ENCODE results near the gene MAPK4. TPM values are rescaled to one million over a fixed set of nuclear protein-coding genes. Genes with fewer than 3 reads are reported as not detected.
"Not testable (repeated sequence)": the region's sequence is repeated elsewhere in the genome, so short reads cannot be mapped to it uniquely, and the experiment has no call there.

MAPK4 gene
- total RNA-seq, 1 donor: not detected

- no peak for DNase-seq (ENCODE audit: low read depth in 2 of 3, low spot score in 2 of 3)
These were observed 188.6 kb downstream of the MAPK4 start for GRCh38 chr18:50748243-50749229.

DNA sequence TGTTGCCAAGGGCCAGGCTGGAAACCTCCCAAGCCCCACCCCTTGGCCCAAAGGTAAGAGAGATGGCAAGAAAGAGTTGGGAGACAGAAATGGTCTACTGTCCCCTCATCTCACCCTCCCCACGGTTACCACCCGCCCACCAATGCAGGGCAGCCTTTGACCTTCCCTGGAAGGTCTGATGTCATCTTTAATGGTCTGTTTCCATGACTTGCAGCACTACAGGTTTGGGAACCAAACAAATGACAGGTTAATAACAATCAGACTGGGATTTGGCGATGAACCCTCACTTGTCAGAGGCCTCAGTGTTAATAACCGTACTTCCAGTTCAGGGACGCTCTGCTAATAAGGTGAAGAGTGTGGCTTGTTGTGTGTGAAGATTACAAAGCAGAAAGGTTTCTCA lies 189.5 kb downstream of the MAPK4 start:
- DNase-seq (ENCODE audit: low read depth in 2 of 3, low spot score in 2 of 3): no peak

- DNase-seq (ENCODE audit: low read depth in 2 of 3, low spot score in 2 of 3): no peak
These were observed 190.1 kb downstream of the MAPK4 start for GRCh38 chr18:50749945-50750344.

GRCh38 chr18:50750546-50750945 lies 190.7 kb downstream of the MAPK4 start:
- no peak for DNase-seq (ENCODE audit: low read depth in 2 of 3, low spot score in 2 of 3)

DNA sequence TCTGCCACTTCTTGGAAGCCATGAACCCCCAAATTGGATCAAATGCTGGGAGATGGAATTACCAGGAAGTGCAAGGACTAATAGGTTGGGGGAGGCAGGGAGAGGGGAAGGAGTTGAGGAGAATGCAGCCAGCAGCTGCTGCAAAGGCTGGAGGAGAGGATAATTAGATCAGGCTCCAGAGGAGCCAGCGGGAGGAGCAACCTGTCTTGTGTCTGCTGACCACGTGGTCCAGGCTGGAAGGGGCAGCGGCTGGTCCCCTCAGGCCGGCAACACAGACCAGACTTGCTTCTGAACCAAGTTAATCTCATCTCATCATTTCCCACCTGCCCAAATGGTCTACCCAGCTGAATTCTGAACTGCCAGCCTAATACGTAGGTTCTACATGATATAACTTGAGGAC lies 191.6 kb downstream of the MAPK4 start:
- no peak for DNase-seq (ENCODE audit: low read depth in 2 of 3, low spot score in 2 of 3)

DNA sequence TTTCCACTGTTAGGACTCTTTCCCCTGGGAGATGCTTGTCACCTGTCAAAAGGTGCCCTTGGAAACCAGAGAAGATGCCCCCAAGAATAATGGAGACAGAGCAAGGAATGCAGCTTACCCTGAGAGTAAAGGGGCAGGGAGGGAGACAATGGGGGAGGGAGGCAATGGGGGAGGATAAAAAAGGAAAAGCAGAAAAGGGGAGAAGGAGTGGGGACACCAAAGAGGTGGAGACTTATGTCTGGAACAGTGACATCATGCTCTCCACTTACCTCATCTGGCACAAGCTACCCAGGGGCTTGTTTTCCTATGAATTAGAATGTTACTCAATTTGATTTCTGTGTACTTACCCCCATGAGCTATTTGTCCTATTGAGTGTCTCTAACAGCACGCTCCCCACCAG lies 192.1 kb downstream of the MAPK4 start:
- DNase-seq (ENCODE audit: low read depth in 2 of 3, low spot score in 2 of 3): no peak

GRCh38 chr18:50753311-50753710 lies 193.4 kb downstream of the MAPK4 start:
- no peak for DNase-seq (ENCODE audit: low read depth in 2 of 3, low spot score in 2 of 3)

DNA sequence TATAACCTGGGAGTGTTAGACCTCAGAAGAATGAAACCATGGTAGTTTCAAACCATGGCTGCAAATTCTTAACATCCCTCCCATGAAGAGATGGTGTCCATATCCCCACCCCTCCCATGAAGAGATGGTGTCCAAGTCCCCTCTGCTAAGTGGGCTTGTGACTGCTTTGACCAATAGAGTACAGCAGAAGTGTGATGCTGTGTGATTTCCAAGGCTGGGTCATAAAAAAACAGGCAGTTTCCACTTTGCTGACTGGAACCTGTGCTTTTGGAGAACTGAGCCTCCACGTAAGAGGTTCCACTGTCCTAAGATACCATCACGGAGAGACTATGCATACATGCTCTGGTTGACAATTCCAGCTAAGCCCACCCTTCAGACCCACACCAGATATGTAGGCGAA lies 194.4 kb downstream of the MAPK4 start:
- DNase-seq (ENCODE audit: low read depth in 2 of 3, low spot score in 2 of 3): no peak

- no peak for DNase-seq (ENCODE audit: low read depth in 2 of 3, low spot score in 2 of 3)
These were observed 197.5 kb downstream of the MAPK4 start for GRCh38 chr18:50757358-50757757.

- no peak for DNase-seq (ENCODE audit: low read depth in 2 of 3, low spot score in 2 of 3)
These were observed 209.6 kb downstream of the MAPK4 start for GRCh38 chr18:50769463-50769862.

GRCh38 chr18:50775207-50775606 lies 215.3 kb downstream of the MAPK4 start:
- no peak for DNase-seq (ENCODE audit: low read depth in 2 of 3, low spot score in 2 of 3)

- no peak for DNase-seq (ENCODE audit: low read depth in 2 of 3, low spot score in 2 of 3)
These were observed 215.8 kb downstream of the MAPK4 start for GRCh38 chr18:50775726-50776125.

- DNase-seq (ENCODE audit: low read depth in 2 of 3, low spot score in 2 of 3): no peak
These were observed 216.5 kb downstream of the MAPK4 start for GRCh38 chr18:50776383-50776782.

DNA sequence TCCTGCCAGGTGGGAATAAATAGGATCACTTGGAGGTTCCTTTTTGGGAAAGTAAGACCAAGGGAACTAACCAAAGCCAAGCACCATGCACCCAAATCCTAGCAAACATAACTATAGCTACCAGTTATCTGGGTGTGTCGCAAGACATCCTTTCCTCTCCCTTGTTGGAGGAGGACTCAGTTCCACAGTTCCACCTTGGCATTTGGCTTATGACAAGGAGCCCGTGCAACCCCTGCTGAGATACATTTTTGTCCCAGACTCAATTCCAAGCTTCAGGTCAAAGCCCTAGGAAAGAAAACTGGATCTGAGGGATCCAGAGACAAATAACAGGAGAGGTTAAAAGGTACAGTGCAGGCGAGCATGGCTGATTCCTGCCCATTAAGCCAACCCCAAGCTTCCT lies 219.1 kb downstream of the MAPK4 start:
- not testable (repeated sequence) for DNase-seq (ENCODE audit: low read depth in 2 of 3, low spot score in 2 of 3)

Other genes with a start within 250 kb of the MAPK4 start
- gene SKA1, start 185.0 kb upstream of the MAPK4 start, total RNA-seq: 0.81 TPM